Stimulated activated effector memory CD8-positive, alpha-beta T cell treated with anti-CD3 and anti-CD28 coated beads, Interleukin-12 subunit alpha, Interleukin-12 subunit beta, amount 100 ng/mL, for 72 hours (primary cell): ENCODE results near the gene SLC17A8.
"Not testable (repeated sequence)": the region's sequence is repeated elsewhere in the genome, so short reads cannot be mapped to it uniquely, and the experiment has no call there.

Experiments
- ATAC-seq: fragments of 150-1000 bp; cut with Tn5 transposase; 2 replicates; pipeline ENCODE4 v1.10.0; 2021
- DNase-seq, 2 donors: peaks; one replicate each; pipeline ENCODE4 v3.0.0; 2021 to 2022; ENCODE audit warnings: low spot score in 2 of 2
- H3K27ac Mint-ChIP-seq: one replicate; pipeline ENCODE4 v1.8.0; 2022; ENCODE audit warnings: mild to moderate bottlenecking, mixed read lengths
- H3K36me3 Mint-ChIP-seq: one replicate; pipeline ENCODE4 v1.8.0; 2022; ENCODE audit warnings: mild to moderate bottlenecking, mixed read lengths
- H3K4me1 Mint-ChIP-seq: one replicate; pipeline ENCODE4 v1.8.0; 2022; ENCODE audit warnings: mixed read lengths
- H3K4me3 Mint-ChIP-seq: one replicate; pipeline ENCODE4 v1.8.0; 2022; ENCODE audit warnings: mild to moderate bottlenecking, mixed read lengths
- H3K9me3 Mint-ChIP-seq: one replicate; pipeline ENCODE4 v1.8.0; 2022; ENCODE audit warnings: mixed read lengths

SLC17A8 gene

DNA sequence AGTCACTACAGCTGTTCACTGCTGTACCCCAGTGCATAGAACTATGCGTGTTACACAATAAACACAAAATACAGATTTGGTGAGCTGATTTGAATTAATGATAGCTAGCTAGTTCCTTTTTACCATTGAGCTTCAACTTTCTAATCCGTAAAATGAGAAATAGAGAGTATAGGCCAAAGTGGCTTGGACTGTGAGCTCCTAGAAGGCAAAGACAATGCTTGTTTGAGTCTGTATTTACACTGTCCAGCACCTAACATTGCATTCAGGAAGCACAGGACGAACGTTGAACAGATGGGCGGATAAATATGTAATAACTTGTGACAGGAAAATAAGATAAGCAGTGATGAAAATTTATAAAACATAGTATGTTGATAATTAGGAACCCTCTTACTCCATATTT lies 31.5 kb downstream of the SLC17A8 start:
- Mint-ChIP-seq H3K4me3 (no peak overlapping the region), H3K4me1 (no peaks in the 10 kb centered on the region), H3K27ac (no peak overlapping the region), H3K36me3 (no peaks in the 10 kb centered on the region), H3K9me3 (no peaks in the 10 kb centered on the region)
- DNase-seq (no peak), ATAC-seq (no peak)

DNA sequence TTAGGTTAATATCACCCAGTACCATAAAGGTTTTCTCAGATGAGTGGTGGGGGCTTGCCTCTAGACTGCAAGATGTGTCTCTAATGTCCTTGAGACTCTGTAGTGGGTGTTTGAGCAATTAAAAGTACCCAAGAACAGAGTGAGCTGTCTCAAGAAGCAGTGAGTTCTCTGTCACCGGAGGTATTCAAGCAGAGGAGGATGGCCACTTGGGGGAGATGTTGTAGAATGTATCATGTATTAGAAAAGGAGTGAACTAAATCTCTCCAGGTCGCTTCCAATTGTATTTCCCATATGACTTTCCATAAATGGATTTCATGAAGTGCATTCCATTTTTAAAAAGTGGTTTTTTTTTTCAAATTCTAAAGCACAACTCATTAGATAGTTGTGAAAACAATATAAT lies 35.0 kb downstream of the SLC17A8 start:
- DNase-seq (no peak), ATAC-seq (no peak)
- Mint-ChIP-seq H3K27ac (no peak overlapping the region), H3K36me3 (no peaks in the 10 kb centered on the region), H3K4me3 (no peak overlapping the region), H3K9me3 (no peaks in the 10 kb centered on the region), H3K4me1 (no peaks in the 10 kb centered on the region)

DNA sequence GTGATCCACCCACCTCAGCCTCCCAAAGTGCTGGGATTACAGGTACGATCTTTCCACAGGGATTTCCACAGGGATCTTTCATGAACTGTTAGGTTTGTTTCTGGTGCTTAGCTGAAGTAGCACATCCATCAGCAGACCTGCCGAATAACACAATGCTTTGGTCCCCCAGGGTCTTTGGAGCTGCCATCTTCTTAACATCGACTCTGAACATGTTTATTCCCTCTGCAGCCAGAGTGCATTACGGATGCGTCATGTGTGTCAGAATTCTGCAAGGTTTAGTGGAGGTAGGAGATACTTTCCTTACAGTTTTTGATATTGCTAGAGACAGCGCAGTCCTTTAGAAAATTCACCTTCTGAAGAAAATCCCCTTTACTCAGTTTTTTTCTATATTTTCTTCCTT lies 36.3 kb downstream of the SLC17A8 start:
- Mint-ChIP-seq H3K36me3 (no peaks in the 10 kb centered on the region), H3K9me3 (no peaks in the 10 kb centered on the region), H3K27ac (no peak overlapping the region), H3K4me3 (no peak overlapping the region), H3K4me1 (no peaks in the 10 kb centered on the region)
- ATAC-seq = no peak
- no peak for DNase-seq

DNA sequence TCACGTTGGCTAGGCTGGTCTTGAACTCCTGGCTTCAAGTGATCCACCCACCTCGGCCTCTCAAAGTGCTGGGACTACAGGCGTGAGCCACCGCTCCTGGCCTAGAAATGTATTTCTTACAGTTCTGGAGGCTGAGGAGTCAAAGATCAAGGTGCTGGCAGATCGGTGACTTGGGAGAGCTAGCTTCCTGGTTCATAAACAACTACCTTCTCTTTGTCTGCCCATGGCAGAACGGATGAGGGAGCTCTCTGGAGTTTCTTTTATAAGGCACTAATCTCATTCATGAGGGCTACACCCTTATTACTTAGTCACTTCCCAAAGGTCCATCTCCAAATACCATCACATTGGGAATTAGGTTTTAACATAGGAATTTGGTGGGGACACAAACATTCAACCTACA lies 38.9 kb downstream of the SLC17A8 start:
- H3K9me3 Mint-ChIP-seq = no peaks in the 10 kb centered on the region

DNA sequence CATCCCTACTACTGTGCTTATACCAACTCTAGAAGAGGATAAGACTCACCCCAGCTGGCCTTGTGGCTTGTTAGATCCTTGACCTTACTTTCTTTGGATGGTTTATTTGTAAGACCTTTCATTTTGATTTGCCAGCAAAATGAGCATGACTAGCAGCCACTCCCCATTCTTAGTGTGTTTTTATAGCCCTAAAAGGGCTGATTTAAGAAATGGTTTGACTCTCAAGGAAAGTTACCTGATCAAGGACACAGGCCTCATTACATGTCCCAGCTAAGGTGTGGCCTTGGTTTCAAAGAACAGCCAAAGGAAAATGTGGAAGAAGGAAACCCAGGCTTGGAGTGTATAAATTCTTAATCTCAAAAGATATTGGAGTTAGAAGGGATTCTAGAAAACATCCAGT lies 41.4 kb downstream of the SLC17A8 start:
- H3K9me3 Mint-ChIP-seq = no peaks in the 10 kb centered on the region
- DNase-seq (no peak), ATAC-seq (no peak)
- no peaks in the 10 kb centered on the region for H3K36me3 Mint-ChIP-seq
- H3K4me1 Mint-ChIP-seq = no peaks in the 10 kb centered on the region
- H3K4me3 Mint-ChIP-seq = no peak overlapping the region
- H3K27ac Mint-ChIP-seq = no peak overlapping the region

More for the DNA sequence above, 38.9 kb downstream of the SLC17A8 start:
- Mint-ChIP-seq H3K4me1 (no peaks in the 10 kb centered on the region), H3K27ac (no peak overlapping the region), H3K36me3 (no peaks in the 10 kb centered on the region), H3K4me3 (no peak overlapping the region)
- no peak for ATAC-seq
- no peak for DNase-seq

DNA sequence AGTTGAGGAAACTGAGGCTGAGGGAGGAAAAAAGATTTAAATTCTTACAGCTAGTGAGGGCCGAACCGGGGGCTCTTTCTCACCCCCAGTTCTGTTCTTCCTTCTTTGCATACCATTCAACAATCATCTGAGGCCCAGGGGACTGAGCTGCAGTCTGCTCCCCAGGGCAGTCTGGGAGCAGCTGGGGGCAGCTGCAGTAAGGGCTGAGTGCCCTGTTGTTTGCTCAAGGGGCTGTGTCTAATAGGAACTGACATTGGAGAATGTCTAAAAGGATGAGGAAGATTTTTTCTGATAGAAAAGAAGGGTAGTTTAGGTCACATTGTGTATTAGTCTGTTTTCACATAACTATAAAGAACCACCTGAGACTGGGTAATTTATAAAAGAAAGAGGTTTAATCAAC lies 42.2 kb downstream of the SLC17A8 start:
- no peaks in the 10 kb centered on the region for H3K4me1 Mint-ChIP-seq
- no peak for ATAC-seq
- H3K36me3 Mint-ChIP-seq = no peaks in the 10 kb centered on the region

DNA sequence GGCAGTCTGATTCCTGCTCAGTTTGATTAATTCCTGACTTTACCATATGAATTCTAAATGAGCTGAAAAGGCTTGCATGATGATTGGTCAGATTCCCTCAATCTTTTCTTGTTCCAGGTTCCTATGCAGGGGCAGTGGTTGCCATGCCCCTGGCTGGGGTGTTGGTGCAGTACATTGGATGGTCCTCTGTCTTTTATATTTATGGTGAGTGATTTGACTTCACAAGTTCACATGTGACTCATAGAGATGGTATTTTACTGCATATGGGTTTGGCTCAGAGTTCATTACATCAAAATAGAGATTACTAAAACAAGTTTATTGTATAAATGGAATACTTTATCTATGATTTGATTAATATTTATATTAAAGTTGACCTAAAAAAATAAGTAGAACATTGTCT lies 44.8 kb downstream of the SLC17A8 start:
- Mint-ChIP-seq H3K4me1 (no peaks in the 10 kb centered on the region), H3K27ac (no peak overlapping the region), H3K36me3 (no peaks in the 10 kb centered on the region), H3K9me3 (no peaks in the 10 kb centered on the region), H3K4me3 (no peak overlapping the region)
- no peak for DNase-seq
- no peak for ATAC-seq

More for the DNA sequence above, 42.2 kb downstream of the SLC17A8 start:
- Mint-ChIP-seq H3K4me3 (no peak overlapping the region), H3K27ac (no peak overlapping the region), H3K9me3 (no peaks in the 10 kb centered on the region)
- DNase-seq = no peak

DNA sequence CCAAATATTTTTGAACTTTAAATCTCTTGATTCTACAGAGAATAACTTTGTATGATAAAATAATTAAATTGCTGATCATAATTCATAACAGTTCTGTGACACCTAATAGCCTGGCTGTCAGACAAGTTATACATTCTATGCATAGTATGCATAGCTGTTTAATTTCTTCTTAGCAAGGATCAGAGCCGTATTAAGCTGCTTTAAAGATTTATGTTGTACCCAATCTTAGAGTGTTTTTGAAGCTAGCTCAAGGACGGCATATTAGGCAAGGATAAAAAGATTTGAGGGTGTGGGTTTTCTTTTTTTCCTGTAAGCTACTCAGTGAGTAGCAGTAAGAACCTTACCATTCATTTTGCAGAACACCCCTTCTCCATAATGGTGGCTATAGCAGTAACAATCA lies 45.9 kb downstream of the SLC17A8 start:
- Mint-ChIP-seq H3K27ac (no peak overlapping the region), H3K4me3 (no peak overlapping the region), H3K36me3 (no peaks in the 10 kb centered on the region), H3K4me1 (no peaks in the 10 kb centered on the region), H3K9me3 (no peaks in the 10 kb centered on the region)
- DNase-seq (no peak), ATAC-seq (no peak)

DNA sequence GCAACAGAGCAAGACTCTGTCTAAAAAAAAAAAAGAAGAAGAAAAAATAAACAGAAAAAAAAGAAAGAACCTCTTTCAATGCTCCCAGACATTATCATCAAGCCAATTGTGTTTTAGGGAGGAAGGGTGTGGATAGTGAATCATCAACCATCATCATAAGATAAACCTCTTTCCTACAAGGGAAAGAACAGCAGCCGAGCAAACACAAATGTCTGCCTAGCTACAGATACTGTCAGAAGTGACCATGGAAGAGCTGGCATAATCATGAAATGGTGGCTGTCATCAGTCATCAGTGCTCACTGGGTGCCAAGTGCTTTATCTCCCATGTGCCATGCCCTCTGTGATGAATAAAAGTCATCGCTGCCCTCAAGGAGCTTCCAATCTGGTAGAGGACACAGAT lies 46.6 kb downstream of the SLC17A8 start:
- no peak for DNase-seq

DNA sequence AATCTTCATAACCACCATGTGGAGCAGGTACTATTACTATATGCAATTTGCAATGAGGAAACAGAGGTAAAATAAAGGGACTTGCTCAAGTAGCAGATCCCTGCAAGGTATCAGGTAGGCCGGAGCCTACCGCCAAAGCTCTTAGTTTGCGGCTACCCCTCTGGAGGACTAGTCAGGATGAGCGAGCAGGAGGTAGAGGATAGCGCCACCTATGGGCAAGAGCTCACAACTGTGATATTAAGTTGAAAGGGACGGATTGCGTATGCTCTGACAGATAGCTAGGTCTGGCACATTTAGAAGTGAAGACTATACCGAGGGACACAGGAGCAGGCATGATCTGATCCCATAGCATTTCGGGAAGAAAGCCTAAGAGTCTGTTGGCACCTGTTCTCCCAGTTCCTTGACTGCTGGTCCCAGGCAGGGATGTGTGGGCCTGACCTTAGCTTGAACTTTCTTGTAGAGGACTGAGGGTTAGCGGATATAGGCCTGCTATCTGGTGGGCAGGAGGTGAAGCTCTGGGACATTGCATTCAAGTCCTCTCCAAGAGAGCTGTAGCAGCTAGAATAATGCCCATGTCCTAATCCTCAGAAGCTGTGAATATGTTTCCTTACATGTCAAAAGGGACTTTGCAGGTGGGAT lies 48.0 kb downstream of the SLC17A8 start:
- DNase-seq = peak; percentile 8 to 61
- ATAC-seq = peak; percentile 53

More for the DNA sequence above, 46.6 kb downstream of the SLC17A8 start:
- Mint-ChIP-seq H3K9me3 (no peaks in the 10 kb centered on the region), H3K27ac (no peak overlapping the region), H3K4me3 (no peak overlapping the region), H3K36me3 (no peaks in the 10 kb centered on the region), H3K4me1 (no peaks in the 10 kb centered on the region)
- ATAC-seq = no peak

DNA sequence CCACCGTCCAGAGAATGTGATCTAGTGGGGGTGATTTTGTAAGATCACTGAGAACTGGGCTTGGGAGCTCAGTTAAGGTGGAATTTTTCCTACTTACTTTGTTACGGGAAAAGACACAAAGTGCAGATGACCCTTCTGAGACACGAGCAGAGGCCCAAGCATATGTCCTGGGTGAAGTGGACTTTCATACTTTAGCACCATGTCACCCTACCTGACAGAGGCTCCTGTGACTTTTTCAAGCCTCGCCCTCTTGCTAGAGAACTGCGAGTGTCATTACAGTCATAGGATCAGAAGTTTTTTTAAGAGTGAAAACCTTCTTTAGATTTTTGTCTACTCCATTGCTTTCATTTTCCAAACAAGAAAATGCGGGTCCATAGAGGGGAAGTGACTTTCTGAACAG lies 56.1 kb downstream of the SLC17A8 start:
- H3K27ac Mint-ChIP-seq = no peak overlapping the region
- ATAC-seq (no peak), DNase-seq (no peak)
- H3K4me1 Mint-ChIP-seq = no peaks in the 10 kb centered on the region
- no peaks in the 10 kb centered on the region for H3K9me3 Mint-ChIP-seq
- H3K4me3 Mint-ChIP-seq = no peak overlapping the region
- H3K36me3 Mint-ChIP-seq = no peaks in the 10 kb centered on the region

More for the DNA sequence above, 48.0 kb downstream of the SLC17A8 start:
- no peaks in the 10 kb centered on the region for H3K4me1 Mint-ChIP-seq
- H3K36me3 Mint-ChIP-seq = no peaks in the 10 kb centered on the region
- H3K27ac Mint-ChIP-seq = no peak overlapping the region
- H3K9me3 Mint-ChIP-seq = no peaks in the 10 kb centered on the region
- H3K4me3 Mint-ChIP-seq = no peak overlapping the region

DNA sequence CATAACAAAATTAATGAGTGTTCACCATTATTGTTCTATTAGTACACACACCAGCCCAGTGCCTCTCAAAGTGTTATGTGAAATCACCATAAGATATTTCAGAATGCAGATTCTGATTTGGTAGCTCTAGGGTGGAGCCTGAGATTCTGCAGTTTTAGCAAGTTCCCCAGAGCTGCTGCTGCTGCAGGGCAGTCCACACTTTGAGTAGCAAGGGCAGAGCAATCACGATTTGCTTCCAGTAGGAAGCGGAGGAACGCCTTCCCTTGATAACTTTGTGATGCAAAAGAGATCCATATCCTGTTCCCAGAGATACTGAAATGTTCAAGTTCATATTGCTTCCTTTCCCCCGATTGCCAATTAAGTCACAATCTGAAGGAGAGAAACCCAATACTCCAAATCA lies 57.9 kb downstream of the SLC17A8 start:
- H3K4me3 Mint-ChIP-seq = no peak overlapping the region
- no peaks in the 10 kb centered on the region for H3K4me1 Mint-ChIP-seq
- no peaks in the 10 kb centered on the region for H3K36me3 Mint-ChIP-seq
- ATAC-seq (no peak), DNase-seq (no peak)
- H3K27ac Mint-ChIP-seq = no peak overlapping the region
- no peaks in the 10 kb centered on the region for H3K9me3 Mint-ChIP-seq

DNA sequence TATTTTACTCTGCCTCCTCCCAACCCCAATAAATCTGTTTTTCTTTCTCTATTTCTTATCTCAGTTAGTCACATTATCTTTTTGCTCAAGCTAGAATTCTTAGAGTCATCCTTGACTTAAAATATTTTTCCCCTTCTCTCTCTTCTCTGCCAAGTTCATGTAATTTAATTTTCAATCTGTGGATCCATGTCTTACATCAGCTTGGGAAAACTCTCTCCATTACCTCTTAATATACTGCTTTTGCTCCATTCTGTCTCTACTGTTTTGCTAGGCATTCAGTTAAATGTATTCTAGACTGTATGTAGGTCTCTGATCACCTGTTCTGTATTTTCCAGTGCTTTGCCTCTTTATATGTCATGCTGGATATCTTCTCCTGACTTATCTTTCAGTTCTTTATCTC lies 65.8 kb downstream of the SLC17A8 start:
- H3K27ac Mint-ChIP-seq = no peak overlapping the region
- H3K4me1 Mint-ChIP-seq = no peaks in the 10 kb centered on the region
- ATAC-seq (no peak), DNase-seq (no peak)
- no peaks in the 10 kb centered on the region for H3K36me3 Mint-ChIP-seq
- peaks cover 8% of the 10 kb centered on the region for H3K9me3 Mint-ChIP-seq
- no peak overlapping the region for H3K4me3 Mint-ChIP-seq

DNA sequence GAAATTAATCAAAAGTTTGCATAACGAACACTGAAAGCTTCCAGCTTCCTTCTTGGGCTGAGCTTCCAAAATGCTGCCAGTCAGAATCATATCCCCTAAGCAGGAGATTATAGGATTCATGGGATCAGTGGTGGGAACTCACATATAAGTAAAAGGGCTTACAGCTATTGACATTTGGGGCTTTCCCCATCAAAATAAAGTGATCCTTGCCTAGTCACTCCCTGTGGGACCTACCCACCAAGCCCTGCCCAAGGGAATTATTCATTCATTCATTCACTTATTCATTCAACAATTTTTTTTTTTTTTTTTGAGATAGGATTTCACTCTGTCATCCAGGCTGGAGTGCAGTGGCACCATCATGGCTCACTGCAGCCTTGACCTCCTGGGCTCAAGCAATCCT lies 69.3 kb downstream of the SLC17A8 start:
- Mint-ChIP-seq H3K4me3 (no peak overlapping the region), H3K27ac (no peak overlapping the region)

DNA sequence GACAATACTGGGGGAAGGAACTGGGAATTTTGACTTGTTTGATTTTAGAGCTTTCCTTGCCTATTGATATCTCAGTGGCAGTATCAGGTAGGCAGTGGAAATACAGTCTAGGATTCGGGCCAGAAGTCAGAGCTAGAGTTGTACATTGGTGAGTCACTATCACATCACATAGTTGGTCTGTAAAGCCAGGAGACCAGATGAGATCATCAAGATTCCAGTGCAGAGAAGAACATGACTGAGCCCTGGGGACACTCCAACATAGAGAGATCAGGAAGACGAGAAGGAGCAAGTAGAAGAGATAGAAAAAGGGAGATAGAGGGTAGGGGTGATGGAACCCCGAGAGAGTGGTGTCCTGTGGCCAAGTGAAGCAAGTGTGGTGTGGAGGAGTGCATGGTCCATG lies 70.2 kb downstream of the SLC17A8 start:
- Mint-ChIP-seq H3K27ac (no peak overlapping the region), H3K36me3 (no peaks in the 10 kb centered on the region), H3K4me3 (no peak overlapping the region), H3K9me3 (peaks cover 8% of the 10 kb centered on the region), H3K4me1 (no peaks in the 10 kb centered on the region)
- ATAC-seq = peak; percentile 34
- no peak for DNase-seq

More for the DNA sequence above, 69.3 kb downstream of the SLC17A8 start:
- Mint-ChIP-seq H3K9me3 (peaks cover 8% of the 10 kb centered on the region), H3K36me3 (no peaks in the 10 kb centered on the region), H3K4me1 (no peaks in the 10 kb centered on the region)
- DNase-seq = no peak
- no peak for ATAC-seq

DNA sequence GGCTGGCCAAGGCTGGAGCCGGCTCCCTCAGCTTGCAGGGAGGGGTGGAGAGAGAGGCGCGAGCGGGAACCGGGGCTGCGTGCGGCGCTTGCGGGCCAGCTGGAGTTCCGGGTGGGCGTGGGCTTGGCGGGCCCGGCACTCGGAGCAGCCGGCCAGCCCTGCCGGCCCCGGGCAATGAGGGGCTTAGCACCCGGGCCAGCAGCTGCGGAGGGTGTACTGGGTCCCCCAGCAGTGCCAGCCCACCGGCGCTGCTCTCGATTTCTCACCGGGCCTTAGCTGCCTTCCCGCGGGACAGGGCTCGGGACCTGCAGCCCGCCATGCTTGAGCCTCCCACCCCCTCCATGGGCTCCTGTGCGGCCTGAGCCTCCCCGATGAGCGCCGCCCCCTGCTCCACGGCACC lies 73.4 kb downstream of the SLC17A8 start:
- ATAC-seq, DNase-seq, H3K27ac Mint-ChIP-seq, H3K4me1 Mint-ChIP-seq, H3K36me3 Mint-ChIP-seq, H3K4me3 Mint-ChIP-seq, H3K9me3 Mint-ChIP-seq: not testable (repeated sequence)

DNA sequence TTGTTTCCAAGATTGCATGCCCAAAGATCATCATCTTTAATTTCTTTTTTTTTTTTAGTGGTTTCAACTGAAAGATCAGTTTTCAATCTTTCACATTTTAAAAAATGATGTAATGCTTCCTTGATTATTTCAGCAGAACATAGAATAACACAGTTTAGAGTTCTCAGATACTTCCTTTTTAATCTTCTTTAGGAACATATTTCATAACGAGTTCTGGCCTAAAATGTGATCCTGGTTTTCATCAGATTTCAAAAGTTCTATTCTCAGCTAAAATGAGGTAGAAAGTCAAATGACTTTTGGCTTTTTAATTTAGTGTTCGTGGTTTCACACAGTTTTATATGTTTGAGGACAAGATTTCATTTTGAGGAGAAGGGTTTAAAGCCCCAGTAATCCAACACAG lies 76.8 kb downstream of the SLC17A8 start:
- H3K27ac Mint-ChIP-seq = no peak overlapping the region
- ATAC-seq (no peak), DNase-seq (no peak)
- peaks cover 5% of the 10 kb centered on the region for H3K36me3 Mint-ChIP-seq
- H3K4me1 Mint-ChIP-seq = no peaks in the 10 kb centered on the region
- no peaks in the 10 kb centered on the region for H3K9me3 Mint-ChIP-seq
- no peak overlapping the region for H3K4me3 Mint-ChIP-seq
